Cardiac atrium fibroblast (primary cell): ENCODE results near the gene TJP2. TPM values are rescaled to one million over a fixed set of nuclear protein-coding genes. Genes with fewer than 3 reads are reported as not detected.

Source experiments
- total RNA-seq: library from RNA; depleted of rRNA; stranded (reverse); fragments of >200 nt; gene quantifications from 2 replicates; pipeline ENCODE4 v1.2.3, GENCODE V29; 2015

Gene TJP2
- total RNA-seq: 52.0 and 57.6 TPM in 2 replicates

GRCh38 chr9:69173891-69174615, at the start of gene TJP2:
TJP2 (plus strand) TSS chr9:69174277; CDS start chr9:69174373, 96 bp downstream.

Other genes starting within 250 kb of the TJP2 start
- not detected in 2 replicates for gene PRKACG, start 160.2 kb upstream of the TJP2 start, total RNA-seq
- 7.3 and 15.5 TPM in 2 replicates for gene FXN, start 138.5 kb upstream of the TJP2 start, total RNA-seq
- 0.81 TPM in 1 of 2 replicates, not detected in the other for gene ENTREP1, start 150.9 kb downstream of the TJP2 start, total RNA-seq